Esophagus squamous epithelium (tissue), 4 donors: ENCODE results near the gene PTPRM.

Experiments used
- POLR2A ChIP-seq, 4 donors: fragments of 450-650 bp; IDR thresholded peaks; one replicate each; pipeline ENCODE4 v1.6.1; 2017; ENCODE audit warnings: antibody characterized with exemption in 4 of 4, mild to moderate bottlenecking in 4 of 4, moderate library complexity in 3 of 4
- TF ChIP-seq, protein P1 (sequence below), 6 experiments: fragments of 450-650 bp in 4 of 6; fragments of 200-600 bp in 2 of 6; sonication (generic) in 2 of 6; IDR thresholded peaks; one replicate each; pipeline ENCODE4 v1.5.1; 2016 to 2019; ENCODE audit warnings: antibody characterized with exemption in 6 of 6, mild to moderate bottlenecking in 4 of 6, moderate library complexity in 4 of 6

DNA sequence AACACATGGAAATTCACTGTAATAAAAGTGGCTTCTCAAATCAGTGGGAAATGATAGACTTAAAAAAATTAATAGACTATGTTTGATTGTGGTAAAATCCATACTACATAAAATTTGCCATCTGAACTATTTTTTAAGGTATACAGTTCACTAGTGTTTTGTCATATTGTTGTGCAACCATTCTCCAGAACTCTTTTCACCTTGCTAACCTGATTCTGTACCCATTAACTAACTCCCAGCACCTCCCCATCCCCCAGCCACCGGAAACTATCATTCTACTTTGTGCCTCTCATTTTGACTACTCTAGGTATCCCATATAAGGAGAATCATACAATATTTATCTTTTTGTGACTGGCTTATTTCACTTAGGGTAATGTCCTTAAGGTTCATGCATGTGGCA lies 153.3 kb downstream of the PTPRM start:
- TF ChIP-seq POLR2A (IDR thresholded peaks at IDR 0.05): no peak
- TF ChIP-seq, protein P1, sequence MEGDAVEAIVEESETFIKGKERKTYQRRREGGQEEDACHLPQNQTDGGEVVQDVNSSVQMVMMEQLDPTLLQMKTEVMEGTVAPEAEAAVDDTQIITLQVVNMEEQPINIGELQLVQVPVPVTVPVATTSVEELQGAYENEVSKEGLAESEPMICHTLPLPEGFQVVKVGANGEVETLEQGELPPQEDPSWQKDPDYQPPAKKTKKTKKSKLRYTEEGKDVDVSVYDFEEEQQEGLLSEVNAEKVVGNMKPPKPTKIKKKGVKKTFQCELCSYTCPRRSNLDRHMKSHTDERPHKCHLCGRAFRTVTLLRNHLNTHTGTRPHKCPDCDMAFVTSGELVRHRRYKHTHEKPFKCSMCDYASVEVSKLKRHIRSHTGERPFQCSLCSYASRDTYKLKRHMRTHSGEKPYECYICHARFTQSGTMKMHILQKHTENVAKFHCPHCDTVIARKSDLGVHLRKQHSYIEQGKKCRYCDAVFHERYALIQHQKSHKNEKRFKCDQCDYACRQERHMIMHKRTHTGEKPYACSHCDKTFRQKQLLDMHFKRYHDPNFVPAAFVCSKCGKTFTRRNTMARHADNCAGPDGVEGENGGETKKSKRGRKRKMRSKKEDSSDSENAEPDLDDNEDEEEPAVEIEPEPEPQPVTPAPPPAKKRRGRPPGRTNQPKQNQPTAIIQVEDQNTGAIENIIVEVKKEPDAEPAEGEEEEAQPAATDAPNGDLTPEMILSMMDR (IDR thresholded peaks at IDR 0.05): no peak
